Neural progenitor cell (in vitro differentiated cells): ENCODE results near the gene SHLD1.

ENCODE experiments used
- EZH2 ChIP-seq: fragments of 200-600 bp; sonication (generic); IDR thresholded peaks from 2 replicates; pipeline ENCODE4 v1.6.1; 2017; ENCODE audit warnings: antibody characterized with exemption, mild to moderate bottlenecking, moderate library complexity
- TF ChIP-seq, protein P1 (sequence below): fragments of 200-600 bp; sonication (generic); IDR thresholded peaks from 2 replicates; pipeline ENCODE4 v1.5.1; 2017; ENCODE audit warnings: antibody characterized with exemption, mild to moderate bottlenecking

DNA sequence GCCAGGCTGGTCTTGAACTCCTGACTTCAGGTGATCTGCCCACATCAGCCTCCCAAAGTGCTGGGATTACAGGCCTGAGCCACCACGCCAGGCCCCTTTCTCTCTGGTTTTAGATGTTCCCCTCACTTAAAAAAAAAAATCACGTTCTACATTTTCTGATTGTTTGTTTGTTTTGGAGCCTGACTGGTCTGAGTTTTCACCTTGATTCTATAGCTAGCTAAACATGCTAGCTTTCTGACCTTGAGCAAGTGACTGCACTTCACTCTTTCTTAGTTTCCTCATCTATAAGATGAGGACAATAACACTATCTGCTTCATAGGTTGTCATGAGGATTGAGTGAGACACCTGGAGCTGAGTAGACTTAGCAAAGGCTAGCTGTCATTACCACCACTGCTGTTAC, 43.7 kb downstream of the SHLD1 start:
- TF ChIP-seq, protein P1, sequence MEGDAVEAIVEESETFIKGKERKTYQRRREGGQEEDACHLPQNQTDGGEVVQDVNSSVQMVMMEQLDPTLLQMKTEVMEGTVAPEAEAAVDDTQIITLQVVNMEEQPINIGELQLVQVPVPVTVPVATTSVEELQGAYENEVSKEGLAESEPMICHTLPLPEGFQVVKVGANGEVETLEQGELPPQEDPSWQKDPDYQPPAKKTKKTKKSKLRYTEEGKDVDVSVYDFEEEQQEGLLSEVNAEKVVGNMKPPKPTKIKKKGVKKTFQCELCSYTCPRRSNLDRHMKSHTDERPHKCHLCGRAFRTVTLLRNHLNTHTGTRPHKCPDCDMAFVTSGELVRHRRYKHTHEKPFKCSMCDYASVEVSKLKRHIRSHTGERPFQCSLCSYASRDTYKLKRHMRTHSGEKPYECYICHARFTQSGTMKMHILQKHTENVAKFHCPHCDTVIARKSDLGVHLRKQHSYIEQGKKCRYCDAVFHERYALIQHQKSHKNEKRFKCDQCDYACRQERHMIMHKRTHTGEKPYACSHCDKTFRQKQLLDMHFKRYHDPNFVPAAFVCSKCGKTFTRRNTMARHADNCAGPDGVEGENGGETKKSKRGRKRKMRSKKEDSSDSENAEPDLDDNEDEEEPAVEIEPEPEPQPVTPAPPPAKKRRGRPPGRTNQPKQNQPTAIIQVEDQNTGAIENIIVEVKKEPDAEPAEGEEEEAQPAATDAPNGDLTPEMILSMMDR = no peak
- no peak for TF ChIP-seq EZH2
